AG09319 (cell line): ENCODE results near the gene GPER1.
"Not testable (repeated sequence)": the region's sequence is repeated elsewhere in the genome, so short reads cannot be mapped to it uniquely, and the experiment has no call there.

Source experiments
- DNase-seq: peaks from one replicate; pipeline ENCODE4 v3.0.0-alpha.2; 2010; ENCODE audit warnings: low read depth; ENCODE audit errors: extremely low read depth
- CTCF ChIP-seq: IDR thresholded peaks from 2 replicates; pipeline ENCODE4 v1.5.1; 2011; ENCODE audit warnings: low read depth, mild to moderate bottlenecking, inconsistent platforms, low read length, moderate library complexity

Gene GPER1

GRCh38 chr7:1087952-1088920 is at the start of gene GPER1:
TSS of gene GPER1 (plus strand) at chr7:1088113. CDS start at chr7:1091729, 3,616 bp downstream.
- no peak for DNase-seq
- TF ChIP-seq CTCF, result no peak

GRCh38 chr7:1040233-1040632 is 47.7 kb upstream of the GPER1 start:
- DNase-seq, result not testable (repeated sequence)

- no peak for DNase-seq
- TF ChIP-seq CTCF, result no peak
Observed at GRCh38 chr7:1040790-1041189, 47.1 kb upstream of the GPER1 start.

- no peak for TF ChIP-seq CTCF
- no peak for DNase-seq
Observed at GRCh38 chr7:1041551-1042491, 46.1 kb upstream of the GPER1 start.

GRCh38 chr7:1042492-1042833 is 45.5 kb upstream of the GPER1 start:
- no peak for DNase-seq
- TF ChIP-seq CTCF, result no peak

GRCh38 chr7:1043552-1044188 is 44.2 kb upstream of the GPER1 start:
- no peak for DNase-seq
- no peak for TF ChIP-seq CTCF

- peak; percentile 68 for TF ChIP-seq CTCF
Observed at GRCh38 chr7:1044189-1045068, 43.5 kb upstream of the GPER1 start, which contains the start of gene GPR146. TSS of gene GPR146 (plus strand) at chr7:1044546. CDS start at chr7:1057516, 12,970 bp downstream.

More at GRCh38 chr7:1044189-1045068, 43.5 kb upstream of the GPER1 start, which contains the start of gene GPR146:
- peak; percentile 87 for DNase-seq
